ENCODE measurements around the gene DHRS3. TPM values are rescaled to one million over a fixed set of nuclear protein-coding genes. Genes with fewer than 3 reads are reported as not detected.

The DHRS3 gene
- total RNA-seq, 1 donor from 2014 or later = 60.5 TPM

- DNase-seq (ENCODE audit: low read depth) = no peak
- no peak overlapping the region for H3K4me3 ChIP-seq (ENCODE audit: low read depth, low read length)
- TF ChIP-seq CTCF (conservative IDR thresholded peaks at IDR 0.05; ENCODE audit: low read depth, low read length) = no peak
These were observed 26.8 kb upstream of the DHRS3 start for GRCh38 chr1:12644829-12645228.

- no peak for TF ChIP-seq CTCF (conservative IDR thresholded peaks at IDR 0.05; ENCODE audit: low read depth, low read length)
- no peak for DNase-seq (ENCODE audit: low read depth)
- H3K4me3 ChIP-seq (ENCODE audit: low read depth, low read length) = no peak overlapping the region
These were observed 26.2 kb upstream of the DHRS3 start for GRCh38 chr1:12644237-12644636.

- DNase-seq (ENCODE audit: low read depth) = no peak
- no peak within 1 kb of the TSS for H3K4me3 ChIP-seq (ENCODE audit: low read depth, low read length)
- no peak for TF ChIP-seq CTCF (conservative IDR thresholded peaks at IDR 0.05; ENCODE audit: low read depth, low read length)
These were observed 25.8 kb upstream of the DHRS3 start, which contains the start of gene AADACL4 for GRCh38 chr1:12643785-12644184. Gene AADACL4 (plus strand): TSS chr1:12644085. CDS start chr1:12644547, 462 bp downstream.

- no peak for DNase-seq (ENCODE audit: low read depth)
- peak; percentile 11 for TF ChIP-seq CTCF (conservative IDR thresholded peaks at IDR 0.05; ENCODE audit: low read depth, low read length)
- H3K4me3 ChIP-seq (ENCODE audit: low read depth, low read length) = no peak overlapping the region
These were observed 25.1 kb upstream of the DHRS3 start for GRCh38 chr1:12643079-12643478.

GRCh38 chr1:12640958-12641272 lies 22.9 kb upstream of the DHRS3 start:
- TF ChIP-seq CTCF (conservative IDR thresholded peaks at IDR 0.05; ENCODE audit: low read depth, low read length) = no peak
- no peak for DNase-seq (ENCODE audit: low read depth)
- H3K4me3 ChIP-seq (ENCODE audit: low read depth, low read length) = no peak overlapping the region

- TF ChIP-seq CTCF (conservative IDR thresholded peaks at IDR 0.05; ENCODE audit: low read depth, low read length) = no peak
- no peak overlapping the region for H3K4me3 ChIP-seq (ENCODE audit: low read depth, low read length)
- DNase-seq (ENCODE audit: low read depth) = no peak
These were observed 22.4 kb upstream of the DHRS3 start for GRCh38 chr1:12640237-12640957.

GRCh38 chr1:12637693-12638092 lies 19.7 kb upstream of the DHRS3 start:
- no peak for TF ChIP-seq CTCF (conservative IDR thresholded peaks at IDR 0.05; ENCODE audit: low read depth, low read length)
- no peak for DNase-seq (ENCODE audit: low read depth)
- no peak overlapping the region for H3K4me3 ChIP-seq (ENCODE audit: low read depth, low read length)

Measured in epithelial cell of proximal tubule (primary cell).